ENCODE data around the gene MARCKSL1. TPM values are rescaled to one million over a fixed set of nuclear protein-coding genes. Genes with fewer than 3 reads are reported as not detected.

The MARCKSL1 gene
- total RNA-seq, 1 donor from 2014 or later: 21.8 TPM

DNA sequence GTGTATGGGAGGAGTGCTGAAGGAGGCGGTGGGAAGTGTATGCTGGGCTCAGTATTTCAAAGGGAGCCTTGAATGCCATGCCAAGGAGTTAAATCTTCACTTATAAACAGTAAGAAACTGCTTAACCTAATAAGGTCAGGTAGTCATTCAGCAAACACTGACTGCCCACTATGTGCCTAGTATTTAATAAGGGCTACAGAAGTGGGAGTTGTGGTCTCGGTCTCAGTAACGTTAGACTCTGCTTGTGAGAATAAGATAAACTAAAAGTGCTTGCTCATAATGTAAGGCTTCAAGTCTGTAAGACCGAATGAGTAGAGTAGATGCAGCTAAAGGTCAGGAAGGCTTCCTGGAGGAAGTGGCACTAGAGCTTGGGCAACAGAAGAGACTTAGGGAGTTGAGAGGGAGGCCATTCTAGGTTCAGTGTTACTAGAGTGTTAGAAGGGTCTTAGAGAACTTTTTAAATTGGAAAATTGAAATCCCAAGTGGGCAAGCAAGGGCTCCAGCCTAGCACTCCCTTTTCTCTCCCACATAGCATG is 6.0 kb downstream of the MARCKSL1 start:
- Histone ChIP-seq H3K27ac (no peak overlapping the region), H3K9me3 (no peaks in the 10 kb centered on the region), H3K4me1 (peaks cover 0 to 6% of the 10 kb centered on the region in 2 donors), H3K27me3 (no peaks in the 10 kb centered on the region), H3K36me3 (peaks cover 44 to 69% of the 10 kb centered on the region in 2 donors), H3K4me3 (no peak overlapping the region)
- TF ChIP-seq, protein P1, sequence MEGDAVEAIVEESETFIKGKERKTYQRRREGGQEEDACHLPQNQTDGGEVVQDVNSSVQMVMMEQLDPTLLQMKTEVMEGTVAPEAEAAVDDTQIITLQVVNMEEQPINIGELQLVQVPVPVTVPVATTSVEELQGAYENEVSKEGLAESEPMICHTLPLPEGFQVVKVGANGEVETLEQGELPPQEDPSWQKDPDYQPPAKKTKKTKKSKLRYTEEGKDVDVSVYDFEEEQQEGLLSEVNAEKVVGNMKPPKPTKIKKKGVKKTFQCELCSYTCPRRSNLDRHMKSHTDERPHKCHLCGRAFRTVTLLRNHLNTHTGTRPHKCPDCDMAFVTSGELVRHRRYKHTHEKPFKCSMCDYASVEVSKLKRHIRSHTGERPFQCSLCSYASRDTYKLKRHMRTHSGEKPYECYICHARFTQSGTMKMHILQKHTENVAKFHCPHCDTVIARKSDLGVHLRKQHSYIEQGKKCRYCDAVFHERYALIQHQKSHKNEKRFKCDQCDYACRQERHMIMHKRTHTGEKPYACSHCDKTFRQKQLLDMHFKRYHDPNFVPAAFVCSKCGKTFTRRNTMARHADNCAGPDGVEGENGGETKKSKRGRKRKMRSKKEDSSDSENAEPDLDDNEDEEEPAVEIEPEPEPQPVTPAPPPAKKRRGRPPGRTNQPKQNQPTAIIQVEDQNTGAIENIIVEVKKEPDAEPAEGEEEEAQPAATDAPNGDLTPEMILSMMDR (IDR thresholded peaks at IDR 0.05): no peak
- no peak for DNase-seq (ENCODE audit: low spot score in 2 of 2)
- intact Hi-C loops (cut with DNase I): no loop called here

GRCh38 chr1:32327204-32327603 is 8.8 kb downstream of the MARCKSL1 start:
- H3K27me3 ChIP-seq: no peaks in the 10 kb centered on the region
- H3K4me3 ChIP-seq: no peak overlapping the region
- no peaks in the 10 kb centered on the region for H3K4me1 ChIP-seq
- TF ChIP-seq, protein P1 (IDR thresholded peaks at IDR 0.05): no peak
- no peaks in the 10 kb centered on the region for H3K9me3 ChIP-seq
- intact Hi-C loops (cut with DNase I): no loop called here
- no peak overlapping the region for H3K27ac ChIP-seq
- DNase-seq (ENCODE audit: low spot score in 2 of 2): no peak
- H3K36me3 ChIP-seq: peaks cover 45 to 73% of the 10 kb centered on the region in 2 donors

DNA sequence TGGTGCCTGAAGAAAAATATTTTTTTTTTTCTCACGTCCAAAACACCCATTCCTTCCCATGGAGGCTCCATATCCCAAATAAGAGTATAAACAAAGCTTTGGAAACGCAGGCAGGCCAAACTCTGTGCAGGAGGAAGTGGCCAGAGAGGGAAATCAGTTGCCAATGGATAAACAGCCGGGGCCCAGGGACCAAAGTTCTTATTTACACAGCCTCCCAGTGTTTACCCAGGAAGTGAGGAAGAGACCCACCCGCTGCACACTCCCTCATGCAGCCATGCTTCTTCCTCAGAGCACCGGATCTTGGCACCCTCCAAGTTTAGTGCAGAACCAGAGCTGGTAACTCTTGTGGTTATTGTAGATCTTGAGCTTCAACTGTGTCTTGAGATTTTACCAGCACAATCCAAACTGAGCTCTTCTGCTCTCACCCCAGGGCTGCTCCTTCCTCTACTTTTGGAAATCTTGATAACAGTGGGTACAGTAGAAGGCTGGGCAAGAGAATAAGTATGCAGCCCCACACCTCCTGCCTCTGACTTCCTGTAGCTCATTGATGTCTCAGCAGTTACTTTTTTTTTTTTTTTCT is 14.2 kb downstream of the MARCKSL1 start:
- intact Hi-C loops (cut with DNase I): no loop called here
- no peaks in the 10 kb centered on the region for H3K4me1 ChIP-seq
- no peaks in the 10 kb centered on the region for H3K9me3 ChIP-seq
- DNase-seq (ENCODE audit: low spot score in 2 of 2): no peak
- no peak overlapping the region for H3K4me3 ChIP-seq
- peaks cover 24 to 53% of the 10 kb centered on the region in 2 donors for H3K36me3 ChIP-seq
- no peaks in the 10 kb centered on the region for H3K27me3 ChIP-seq
- H3K27ac ChIP-seq: no peak overlapping the region
- TF ChIP-seq, protein P1 (IDR thresholded peaks at IDR 0.05): no peak

DNA sequence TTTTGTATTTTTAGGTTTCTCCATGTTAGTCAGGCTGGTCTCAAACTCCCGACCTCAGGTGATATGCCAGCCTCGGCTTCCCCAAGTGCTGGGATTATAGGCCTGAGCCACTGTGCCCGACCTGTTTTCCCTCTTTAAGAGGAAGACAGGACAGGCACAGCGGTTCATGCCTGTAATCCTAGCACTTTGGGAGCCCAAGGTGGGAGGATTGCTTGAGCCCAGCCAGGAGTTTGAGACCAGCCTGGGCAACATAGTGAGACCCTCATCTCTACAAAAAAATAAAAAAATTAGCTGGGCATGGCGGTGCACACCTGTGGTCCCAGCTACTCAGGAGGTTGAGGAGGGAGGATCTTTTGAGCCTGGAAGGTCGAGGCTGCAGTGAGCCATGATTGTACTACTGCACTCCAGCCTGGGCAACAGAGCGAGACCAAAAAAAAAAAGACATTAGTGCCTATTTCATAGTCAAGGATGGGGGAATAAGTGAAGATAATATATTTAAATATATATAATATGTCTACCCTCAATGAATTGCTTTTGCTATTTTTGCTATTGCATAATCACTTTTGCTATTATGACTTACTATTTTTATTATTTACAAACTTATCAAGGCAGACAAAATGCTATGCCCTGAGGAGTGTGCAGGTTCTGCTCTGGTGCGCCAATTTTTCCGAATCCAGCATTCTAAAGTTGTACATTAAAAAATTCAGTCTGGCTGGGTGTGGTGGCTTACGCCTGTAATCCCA is 17.7 kb downstream of the MARCKSL1 start:
- no peaks in the 10 kb centered on the region for H3K9me3 ChIP-seq
- H3K27me3 ChIP-seq: no peaks in the 10 kb centered on the region
- TF ChIP-seq, protein P1 (IDR thresholded peaks at IDR 0.05): no peak
- H3K4me1 ChIP-seq: no peaks in the 10 kb centered on the region
- intact Hi-C loops (cut with DNase I): no loop called here
- peaks cover 16 to 36% of the 10 kb centered on the region in 2 donors for H3K36me3 ChIP-seq
- no peak overlapping the region for H3K4me3 ChIP-seq
- H3K27ac ChIP-seq: no peak overlapping the region
- DNase-seq (ENCODE audit: low spot score in 2 of 2): no peak

- Histone ChIP-seq H3K4me3 (no peak overlapping the region), H3K27ac (no peak overlapping the region), H3K36me3 (peaks cover 16 to 36% of the 10 kb centered on the region in 2 donors), H3K9me3 (no peaks in the 10 kb centered on the region), H3K27me3 (no peaks in the 10 kb centered on the region), H3K4me1 (no peaks in the 10 kb centered on the region)
- TF ChIP-seq, protein P1 (IDR thresholded peaks at IDR 0.05): no peak
- intact Hi-C loops (cut with DNase I): no loop called here
- no peak for DNase-seq (ENCODE audit: low spot score in 2 of 2)
Measured at GRCh38 chr1:32316903-32317277, 19.1 kb downstream of the MARCKSL1 start.
